Adrenal gland (tissue), 19 donors: ENCODE data around the gene PTBP2. TPM values are rescaled to one million over a fixed set of nuclear protein-coding genes. Genes with fewer than 3 reads are reported as not detected.
A peak's percentile ranks its signal among the peaks of the same experiment; 100 is the strongest.

ENCODE experiments used
- DNase-seq, 7 donors: peaks; one replicate each; pipeline ENCODE4 v3.0.0-alpha.2; 2019 to 2020
- H3K27ac ChIP-seq, 5 donors: fragments of 200-600 bp; sonication (generic) in 4 of 5; 1 replicate in 3 of 5; 2 replicates in 2 of 5; pipeline versions ENCODE4 v1.5.1 to v1.8.0; 2016 to 2020; ENCODE audit warnings: mild to moderate bottlenecking in 1 of 5
- H3K27me3 ChIP-seq: fragments of 200-600 bp; 2 replicates; pipeline ENCODE4 v1.8.0; 2021
- H3K36me3 ChIP-seq, 2 donors: fragments of 200-600 bp; replicated peaks in 1 of 2; 1 replicate in 1 of 2; 2 replicates in 1 of 2; pipeline versions ENCODE4 v1.5.1 to v1.8.0; 2018 to 2022
- H3K4me1 ChIP-seq, 2 donors: fragments of 200-600 bp; replicated peaks in 1 of 2; 1 replicate in 1 of 2; 2 replicates in 1 of 2; pipeline versions ENCODE4 v1.5.1 to v1.8.0; 2018 to 2021
- H3K4me3 ChIP-seq, 4 donors: fragments of 200-600 bp; sonication (generic) in 3 of 4; one replicate each; pipeline ENCODE4 v1.5.1; 2016 to 2018
- H3K9me3 ChIP-seq, 3 donors: fragments of 200-600 bp; sonication (generic) in 1 of 3; replicated peaks in 1 of 3; 1 replicate in 2 of 3; 2 replicates in 1 of 3; pipeline versions ENCODE4 v1.5.1 to v1.8.0; 2016 to 2021
- POLR2A ChIP-seq, 2 donors: fragments of 450-650 bp; IDR thresholded peaks; one replicate each; pipeline ENCODE4 v1.6.1; 2017; ENCODE audit warnings: antibody characterized with exemption in 2 of 2, mild to moderate bottlenecking in 2 of 2, moderate library complexity in 1 of 2
- WGBS, 4 donors: extraction: QIAGEN DNeasy Blood & Tissue Kit in 2 of 4; methylation state at CpG; one replicate each; pipeline versions ENCODE4 v1.1.5 to v1.1.7; 2013 to 2017; 5-methylcytosine and 5-hydroxymethylcytosine counted together
- intact Hi-C, 2 donors: fragments of 100-400 bp; cut with DNase I; formaldehyde crosslinking; loops; one replicate each; pipeline versions ENCODE4 v1.14.1 to v1.15.0; 2022 to 2023
- long read RNA-seq, 10 donors: library from polyadenylated mRNA in 3 of 10; unstranded in 2 of 10; stranded (forward) in 1 of 10; transcript quantifications; one replicate each; pipeline ENCODE4 v2.0.0 and lab custom pipeline, GENCODE V29; 2021 to 2026
- polyA plus RNA-seq, 3 donors: library from polyadenylated mRNA; stranded (reverse); fragments of 200-250 nt in 2 of 3; fragments of 350-450 nt in 1 of 3; fragmentation: Illumina TruSeq in 1 of 3; extraction: RNeasy Lipid Tissue Mini Kit (QIAGEN cat#74804) in 1 of 3; gene quantifications; one replicate each; pipeline ENCODE4 v1.2.3, GENCODE V29; 2013 to 2014
- total RNA-seq, 9 donors: library from RNA; depleted of rRNA in 4 of 9; stranded (reverse); fragments of >200 nt in 4 of 9; fragments of 120-200 nt in 1 of 9; fragmentation: NEBNext Ultra II Directional in 1 of 9; extraction: Animal tissue kit (Norgen Biotek cat#: 25700) in 1 of 9; gene quantifications; one replicate each; pipeline versions ENCODE4 v1.1.0 to v1.2.4, GENCODE V29; 2013 to 2023
- TF ChIP-seq, protein P1 (sequence below), 6 experiments: fragments of 450-650 bp in 4 of 6; fragments of 200-600 bp in 2 of 6; sonication (generic) in 1 of 6; IDR thresholded peaks; 1 replicate in 5 of 6; 2 replicates in 1 of 6; pipeline versions ENCODE4 v1.5.1 to v1.8.0; 2016 to 2021; ENCODE audit warnings: antibody characterized with exemption in 6 of 6, mild to moderate bottlenecking in 2 of 6, moderate library complexity in 1 of 6
- donor health status: healthy with polysubstance abuse.
- donor health status: Bipolar disorder and iron deficiency.
- donor health status: DM: yes; HTN: yes; CAD: no.
- donor health status: DM: no; HTN: no; CAD: no.
- donor health status: DM: no; HTN: no; CAD: no.
- donor health status: DM: yes; HTN: yes; CAD: no.

Gene PTBP2, protein sequence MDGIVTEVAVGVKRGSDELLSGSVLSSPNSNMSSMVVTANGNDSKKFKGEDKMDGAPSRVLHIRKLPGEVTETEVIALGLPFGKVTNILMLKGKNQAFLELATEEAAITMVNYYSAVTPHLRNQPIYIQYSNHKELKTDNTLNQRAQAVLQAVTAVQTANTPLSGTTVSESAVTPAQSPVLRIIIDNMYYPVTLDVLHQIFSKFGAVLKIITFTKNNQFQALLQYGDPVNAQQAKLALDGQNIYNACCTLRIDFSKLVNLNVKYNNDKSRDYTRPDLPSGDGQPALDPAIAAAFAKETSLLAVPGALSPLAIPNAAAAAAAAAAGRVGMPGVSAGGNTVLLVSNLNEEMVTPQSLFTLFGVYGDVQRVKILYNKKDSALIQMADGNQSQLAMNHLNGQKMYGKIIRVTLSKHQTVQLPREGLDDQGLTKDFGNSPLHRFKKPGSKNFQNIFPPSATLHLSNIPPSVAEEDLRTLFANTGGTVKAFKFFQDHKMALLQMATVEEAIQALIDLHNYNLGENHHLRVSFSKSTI
- total RNA-seq, result 10 to 100 TPM in 8 of 9 donors, 1 to 10 TPM in 1; 6.2 to 42.4 (median 16.7) TPM
- polyA plus RNA-seq, result 10 to 100 TPM; 20.8 to 33.1 (median 29.8) TPM
- long read RNA-seq, donor 1, full-length matches to known transcripts, result 1 of 1 reads
- long read RNA-seq, donor 1, partial matches to known transcripts, result 0 of 1 reads
- long read RNA-seq, donor 1, other reads (novel, unspliced or antisense), result 0 of 1 reads
- long read RNA-seq, donor 2, partial matches to known transcripts, result 0 of 1 reads
- long read RNA-seq, donor 2, other reads (novel, unspliced or antisense), result 0 of 1 reads
- long read RNA-seq, donor 3, result 0 reads
- long read RNA-seq, donor 4, partial matches to known transcripts, result 1 of 3 reads
- long read RNA-seq, donor 4, other reads (novel, unspliced or antisense), result 2 of 3 reads
- long read RNA-seq, donor 5, full-length matches to known transcripts, result 2 of 10 reads
- long read RNA-seq, donor 5, partial matches to known transcripts, result 1 of 10 reads
- long read RNA-seq, donor 5, other reads (novel, unspliced or antisense), result 7 of 10 reads
- long read RNA-seq, donor 6, partial matches to known transcripts, result 1 of 4 reads
- long read RNA-seq, donor 6, other reads (novel, unspliced or antisense), result 3 of 4 reads
- long read RNA-seq, donor 7, partial matches to known transcripts, result 7 of 7 reads
- long read RNA-seq, donor 7, other reads (novel, unspliced or antisense), result 0 of 7 reads
- long read RNA-seq, donor 8, full-length matches to known transcripts, result 2 of 2 reads
- long read RNA-seq, donor 8, partial matches to known transcripts, result 0 of 2 reads
- long read RNA-seq, donor 8, other reads (novel, unspliced or antisense), result 0 of 2 reads
- long read RNA-seq, donor 9, partial matches to known transcripts, result 0 of 3 reads
- long read RNA-seq, donor 9, other reads (novel, unspliced or antisense), result 0 of 3 reads
- long read RNA-seq, donor 10, result 0 reads

GRCh38 chr1:96721416-96722160, at the start of gene PTBP2:
Gene PTBP2, plus strand, starts transcription at chr1:96721784. Its CDS starts 81 bp downstream, at chr1:96721865.
- no peaks in the 10 kb centered on the region for H3K27me3 ChIP-seq

DNA sequence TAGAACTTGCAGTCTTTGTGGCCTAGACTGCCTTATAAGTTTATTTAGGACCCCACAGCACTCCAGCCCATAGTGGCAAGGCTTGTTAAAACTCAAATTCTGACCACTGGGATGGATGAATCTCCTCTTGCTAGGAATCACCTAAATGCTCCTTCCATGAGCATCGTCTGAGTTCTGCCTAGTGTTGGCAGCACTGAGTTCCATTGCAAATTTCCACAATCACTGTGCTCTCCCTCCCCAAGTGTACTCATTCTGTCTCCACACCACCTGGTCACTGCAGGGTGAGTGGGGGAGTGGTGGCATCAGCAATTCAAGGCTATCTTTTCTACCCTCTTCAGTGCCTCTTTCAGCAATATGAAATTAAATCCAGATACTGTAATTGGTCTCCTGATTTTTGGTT, 46.7 kb upstream of the PTBP2 start:
- no peaks in the 10 kb centered on the region for H3K9me3 ChIP-seq
- H3K36me3 ChIP-seq, result no peaks in the 10 kb centered on the region
- TF ChIP-seq POLR2A (IDR thresholded peaks at IDR 0.05), result no peak
- TF ChIP-seq, protein P1, sequence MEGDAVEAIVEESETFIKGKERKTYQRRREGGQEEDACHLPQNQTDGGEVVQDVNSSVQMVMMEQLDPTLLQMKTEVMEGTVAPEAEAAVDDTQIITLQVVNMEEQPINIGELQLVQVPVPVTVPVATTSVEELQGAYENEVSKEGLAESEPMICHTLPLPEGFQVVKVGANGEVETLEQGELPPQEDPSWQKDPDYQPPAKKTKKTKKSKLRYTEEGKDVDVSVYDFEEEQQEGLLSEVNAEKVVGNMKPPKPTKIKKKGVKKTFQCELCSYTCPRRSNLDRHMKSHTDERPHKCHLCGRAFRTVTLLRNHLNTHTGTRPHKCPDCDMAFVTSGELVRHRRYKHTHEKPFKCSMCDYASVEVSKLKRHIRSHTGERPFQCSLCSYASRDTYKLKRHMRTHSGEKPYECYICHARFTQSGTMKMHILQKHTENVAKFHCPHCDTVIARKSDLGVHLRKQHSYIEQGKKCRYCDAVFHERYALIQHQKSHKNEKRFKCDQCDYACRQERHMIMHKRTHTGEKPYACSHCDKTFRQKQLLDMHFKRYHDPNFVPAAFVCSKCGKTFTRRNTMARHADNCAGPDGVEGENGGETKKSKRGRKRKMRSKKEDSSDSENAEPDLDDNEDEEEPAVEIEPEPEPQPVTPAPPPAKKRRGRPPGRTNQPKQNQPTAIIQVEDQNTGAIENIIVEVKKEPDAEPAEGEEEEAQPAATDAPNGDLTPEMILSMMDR (IDR thresholded peaks at IDR 0.05), result no peak
- H3K27me3 ChIP-seq, result no peaks in the 10 kb centered on the region
- no peak overlapping the region for H3K27ac ChIP-seq
- no peak overlapping the region for H3K4me3 ChIP-seq
- intact Hi-C loops, result no loop called here
- no peaks in the 10 kb centered on the region for H3K4me1 ChIP-seq
- no peak for DNase-seq
- WGBS, 4 donors, result 36 to 78% (median 52%) methylated on average over 1 of the region's 1 CpG

More at GRCh38 chr1:96721416-96722160, at the start of gene PTBP2:
- 0 to 1% (median 1%) methylated on average over 30 to 75 of the region's 75 CpGs; no CpG with 5 or more reads in 1 of the 4 donors for WGBS, 4 donors
- H3K36me3 ChIP-seq, result no peaks in the 10 kb centered on the region
- H3K9me3 ChIP-seq, result no peaks in the 10 kb centered on the region
- peak in 1 of 2 donors; percentile 43 for TF ChIP-seq POLR2A (IDR thresholded peaks at IDR 0.05)
- TF ChIP-seq, protein P1 (IDR thresholded peaks at IDR 0.05), result no peak
- intact Hi-C loops, result no loop called here
- H3K4me1 ChIP-seq, result peaks cover 5 to 22% of the 10 kb centered on the region in 2 donors
- DNase-seq, result peak; percentile 74 to 87 (median 82)
- H3K4me3 ChIP-seq, result peak within 1 kb of the TSS; percentile 79 to 99 (median 92)
- peak within 1 kb of the TSS; percentile 86 to 96 (median 92) for H3K27ac ChIP-seq

- H3K36me3 ChIP-seq, result no peaks in the 10 kb centered on the region
- H3K9me3 ChIP-seq, result no peaks in the 10 kb centered on the region
- 63 to 85% (median 81%) methylated on average over 6 of the region's 6 CpGs for WGBS, 4 donors
- no peak overlapping the region for H3K27ac ChIP-seq
- H3K27me3 ChIP-seq, result no peaks in the 10 kb centered on the region
- DNase-seq, result no peak
- no peaks in the 10 kb centered on the region for H3K4me1 ChIP-seq
- TF ChIP-seq, protein P1 (IDR thresholded peaks at IDR 0.05), result no peak
- no peak for TF ChIP-seq POLR2A (IDR thresholded peaks at IDR 0.05)
- H3K4me3 ChIP-seq, result no peak overlapping the region
- intact Hi-C loops, result no loop called here
Observed at GRCh38 chr1:96682056-96682455, 39.5 kb upstream of the PTBP2 start.
